HG03442 (cell line): ENCODE measurements around the gene COL4A3.

Experiments used
- ATAC-seq: cut with Tn5 transposase; IDR thresholded peaks from one replicate; pipeline ENCODE4 v1.9.1; 2021; ENCODE audit warnings: mild to moderate bottlenecking, moderate library complexity; ENCODE audit not compliant: unreplicated experiment

Gene COL4A3

GRCh38 chr2:227285741-227286236, 121.4 kb downstream of the COL4A3 start:
- ATAC-seq: no peak

DNA sequence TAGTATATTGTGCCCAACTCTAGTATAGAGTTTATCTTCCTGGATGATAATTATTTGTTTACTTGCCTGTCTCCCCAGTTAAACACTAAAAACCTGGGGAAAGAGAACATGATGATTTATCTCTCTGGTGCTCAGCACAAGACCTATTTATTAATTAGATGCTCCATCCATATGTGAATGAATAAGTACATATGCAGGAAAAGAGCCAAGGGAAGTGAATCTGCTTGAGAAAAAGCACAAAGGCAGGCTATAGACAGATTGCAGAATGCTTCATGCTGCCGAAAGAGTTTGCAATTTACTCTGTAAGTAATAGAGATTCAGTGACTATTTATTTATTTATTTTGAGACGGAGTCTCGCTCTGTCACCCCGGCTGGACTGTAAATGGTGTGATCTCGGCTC, 123.3 kb downstream of the COL4A3 start:
- ATAC-seq: no peak

- ATAC-seq: no peak
Measured at GRCh38 chr2:227292314-227292713, 127.9 kb downstream of the COL4A3 start.

GRCh38 chr2:227293531-227293930, 129.1 kb downstream of the COL4A3 start:
- ATAC-seq: no peak

DNA sequence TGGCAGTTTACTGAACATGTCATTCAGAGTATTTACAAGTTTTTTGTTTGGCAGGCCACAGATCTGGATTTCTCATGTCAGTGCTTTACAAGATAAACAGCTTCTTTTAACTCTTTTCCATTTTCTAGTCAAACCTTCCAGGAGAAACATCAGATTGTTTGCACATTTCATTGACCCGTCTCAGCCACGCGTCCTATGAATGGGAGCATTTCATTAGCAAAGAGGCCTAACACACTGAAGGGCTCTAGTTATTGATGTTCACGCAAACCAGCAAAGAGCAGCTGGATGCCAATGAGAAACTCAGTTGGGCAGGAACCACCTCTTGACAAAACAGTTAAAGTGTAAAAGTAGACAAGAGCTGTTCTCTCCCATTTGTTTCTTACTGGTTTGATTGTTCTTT, 131.4 kb downstream of the COL4A3 start:
- no peak for ATAC-seq

DNA sequence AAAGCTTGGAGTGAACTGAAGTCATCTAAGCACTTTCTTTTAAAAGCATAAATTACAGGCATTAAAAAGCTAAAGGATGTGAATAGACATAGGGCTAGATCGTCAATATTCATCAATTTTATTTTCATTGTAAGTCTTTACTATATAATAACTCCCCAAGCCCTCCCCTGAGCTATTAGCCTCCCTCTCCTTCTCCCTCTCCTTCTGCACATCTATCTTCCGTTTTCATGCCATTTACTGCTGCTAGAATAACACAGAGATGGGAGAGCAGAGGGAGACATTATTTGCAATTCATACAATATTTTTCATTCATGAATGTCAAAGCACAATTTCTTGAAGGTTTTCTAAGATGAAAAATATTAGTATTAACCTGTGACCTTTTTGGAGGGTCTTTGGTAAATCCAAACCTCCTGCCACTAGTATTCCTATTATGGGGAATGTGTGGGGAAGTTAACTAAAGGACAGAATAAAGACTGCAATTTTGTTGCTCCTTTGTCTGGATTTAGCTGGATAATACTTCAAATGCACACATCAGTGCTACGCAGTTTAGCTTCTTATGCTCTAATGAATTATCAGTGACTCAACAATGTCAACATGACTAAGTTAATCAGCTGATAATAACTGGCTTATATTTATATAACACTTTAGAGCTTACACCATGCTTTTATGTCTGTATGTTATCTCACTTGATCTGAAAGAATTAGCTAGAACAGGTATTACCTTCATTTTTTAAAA, 132.4 kb downstream of the COL4A3 start:
- ATAC-seq: no peak

GRCh38 chr2:227301523-227301922, 137.1 kb downstream of the COL4A3 start:
- no peak for ATAC-seq

DNA sequence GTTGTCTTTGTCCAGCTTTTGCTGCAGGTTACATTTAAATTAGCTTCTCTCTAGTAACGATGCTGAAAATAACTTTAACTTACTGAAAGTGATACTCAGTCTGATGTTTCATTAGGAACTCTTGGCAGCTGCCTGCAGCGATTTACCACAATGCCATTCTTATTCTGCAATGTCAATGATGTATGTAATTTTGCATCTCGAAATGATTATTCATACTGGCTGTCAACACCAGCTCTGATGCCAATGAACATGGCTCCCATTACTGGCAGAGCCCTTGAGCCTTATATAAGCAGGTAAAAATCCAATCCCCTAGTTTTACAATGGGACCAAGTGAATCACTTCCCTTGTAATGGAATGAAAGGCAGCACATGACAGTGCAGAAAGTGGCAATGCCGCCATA, 144.4 kb downstream of the COL4A3 start:
- peak; percentile 87 for ATAC-seq

GRCh38 chr2:227310756-227311110, 146.3 kb downstream of the COL4A3 start:
- ATAC-seq: no peak

DNA sequence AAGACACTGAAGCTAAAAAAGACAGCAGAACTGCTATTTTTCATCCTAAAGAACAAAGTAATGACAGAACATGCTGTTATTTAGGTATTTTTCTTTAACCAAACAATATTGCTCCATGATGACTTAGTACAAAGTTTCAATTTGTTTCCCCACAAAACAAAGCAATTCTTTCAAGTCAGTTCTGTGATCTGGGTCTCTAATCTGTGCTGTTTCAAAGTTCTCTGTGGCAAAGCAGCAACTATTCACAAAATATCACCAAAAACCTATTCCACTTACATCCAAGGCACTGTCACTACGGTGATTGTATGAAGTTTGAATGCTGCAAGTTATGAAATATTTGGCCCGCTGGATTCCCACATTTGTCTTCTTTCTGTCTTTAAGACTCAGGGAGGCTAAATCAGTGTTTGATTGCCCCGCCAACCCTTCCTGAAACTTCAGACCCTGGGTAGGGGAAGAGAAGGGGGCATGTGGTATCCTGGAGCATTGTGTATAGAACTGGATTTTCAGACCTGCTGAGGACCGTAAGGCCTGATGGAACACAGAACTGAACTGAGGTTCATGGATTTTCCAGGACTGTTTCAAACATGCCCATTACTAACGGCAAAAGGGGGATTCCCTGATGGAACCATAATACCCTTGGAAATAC, 147.6 kb downstream of the COL4A3 start:
- no peak for ATAC-seq

GRCh38 chr2:227312579-227312978, 148.2 kb downstream of the COL4A3 start:
- ATAC-seq: no peak

GRCh38 chr2:227313310-227313709, 148.9 kb downstream of the COL4A3 start:
- ATAC-seq: no peak

DNA sequence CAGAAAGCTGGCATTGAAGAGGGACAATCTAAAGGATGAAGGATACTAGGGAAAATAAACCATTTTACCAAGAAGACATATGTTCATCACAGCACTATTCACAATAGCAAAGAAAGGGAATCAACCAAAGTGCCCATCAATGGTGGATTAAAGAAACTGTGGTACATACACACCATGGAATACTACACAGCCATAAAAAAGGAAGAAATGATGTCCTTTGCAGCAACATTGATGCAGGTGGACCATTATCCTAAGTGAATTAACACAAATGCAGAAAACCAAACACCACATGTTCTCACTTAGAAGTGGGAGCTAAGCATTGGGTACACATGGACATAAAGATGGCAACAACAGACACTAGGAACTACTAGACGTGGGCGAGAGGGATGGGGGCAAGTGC, 153.4 kb downstream of the COL4A3 start:
- ATAC-seq: no peak

DNA sequence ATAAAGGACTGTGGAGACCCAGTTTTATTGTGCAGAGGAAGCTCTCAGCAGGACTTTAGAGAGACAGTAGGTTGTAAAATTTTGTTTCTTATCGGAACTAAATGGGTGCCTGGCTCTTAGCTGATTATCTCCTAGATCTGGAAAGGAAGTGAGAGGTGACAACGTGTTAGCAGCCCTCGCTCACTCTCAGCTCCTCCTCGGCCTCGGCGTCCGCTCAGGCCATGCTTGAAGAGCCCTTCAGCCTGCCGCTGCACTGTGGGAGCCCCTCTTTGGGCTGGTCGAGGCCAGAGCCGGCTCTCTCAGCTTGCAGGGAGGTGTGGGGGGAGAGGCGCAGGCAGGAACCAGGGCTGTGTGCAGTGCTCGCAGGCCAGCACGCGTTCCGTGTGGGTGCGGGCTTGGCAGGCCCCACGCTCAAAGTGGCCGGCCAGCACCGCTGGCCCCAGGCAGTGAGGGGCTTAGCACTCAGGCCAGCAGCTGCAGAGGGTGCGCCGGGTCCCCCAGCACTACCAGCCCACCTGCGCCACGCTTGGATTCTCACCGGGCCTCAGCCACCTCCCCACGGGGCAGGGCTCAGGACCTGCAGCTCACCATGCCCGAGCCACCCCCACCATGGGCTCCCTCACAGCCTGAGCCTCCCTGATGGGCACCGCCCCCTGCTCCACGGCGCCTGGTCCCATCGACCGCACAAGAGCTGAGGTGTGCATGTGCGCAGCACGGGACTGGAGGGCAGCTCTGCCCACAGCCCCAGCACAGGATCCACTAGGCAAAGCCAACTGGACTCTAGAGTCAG, 156.1 kb downstream of the COL4A3 start:
- no peak for ATAC-seq

DNA sequence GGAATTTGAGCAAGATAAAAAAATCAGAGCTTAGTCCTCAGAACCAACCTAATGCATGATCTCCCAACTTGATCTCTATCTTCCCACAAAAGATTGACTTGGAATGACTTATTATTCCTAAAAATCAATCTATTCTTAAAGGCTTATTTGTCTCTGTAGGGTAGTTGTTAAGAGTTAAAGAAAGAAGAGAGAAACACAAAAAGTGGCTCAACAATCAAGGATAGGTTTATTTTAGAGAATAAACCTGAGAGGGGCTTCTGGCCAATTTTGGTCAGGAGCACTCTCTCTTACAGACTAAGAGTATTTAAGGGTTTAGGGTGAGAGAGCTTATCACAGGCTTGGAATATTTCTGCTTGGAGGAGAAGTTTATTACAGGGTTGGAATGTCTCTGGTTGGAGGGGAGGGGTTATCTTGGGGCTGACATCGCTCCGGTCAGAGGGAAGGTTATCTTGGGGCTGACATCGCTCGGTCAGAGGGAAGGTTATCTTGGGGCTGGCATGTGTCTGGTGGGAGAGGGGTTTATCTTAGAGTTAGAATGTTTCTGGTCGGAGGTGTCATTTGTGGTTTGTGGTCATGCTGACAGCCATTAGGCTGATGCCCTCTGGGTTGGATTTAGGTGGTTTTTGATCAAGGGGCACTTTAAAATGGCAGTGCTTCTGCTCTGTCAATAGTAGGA, 158.2 kb downstream of the COL4A3 start:
- ATAC-seq: no peak

- no peak for ATAC-seq
Measured at GRCh38 chr2:227323818-227324217, 159.4 kb downstream of the COL4A3 start.

DNA sequence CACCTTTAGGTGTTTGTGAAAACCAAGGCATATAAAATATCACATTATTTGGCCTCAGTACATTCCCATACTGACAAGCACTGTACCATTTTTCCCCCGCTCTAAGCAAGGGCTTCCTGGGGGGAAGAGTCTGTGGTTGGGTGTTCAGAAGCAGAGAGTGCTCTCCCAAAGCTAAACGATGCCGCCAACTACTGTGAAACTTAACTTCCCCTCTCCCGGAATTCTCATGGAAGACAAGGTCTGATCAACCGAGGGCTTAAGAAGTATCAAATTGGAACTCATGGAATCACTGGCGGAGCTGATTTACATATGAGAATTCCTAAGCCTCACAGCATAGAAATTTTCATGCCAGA, 160.2 kb downstream of the COL4A3 start:
- ATAC-seq: peak; percentile 20

GRCh38 chr2:227324995-227325838, 160.8 kb downstream of the COL4A3 start, which contains the start of gene MFF:
MFF (plus strand) TSS chr2:227325251; CDS start chr2:227330666, 5,415 bp downstream.
- ATAC-seq: peak; percentile 94

DNA sequence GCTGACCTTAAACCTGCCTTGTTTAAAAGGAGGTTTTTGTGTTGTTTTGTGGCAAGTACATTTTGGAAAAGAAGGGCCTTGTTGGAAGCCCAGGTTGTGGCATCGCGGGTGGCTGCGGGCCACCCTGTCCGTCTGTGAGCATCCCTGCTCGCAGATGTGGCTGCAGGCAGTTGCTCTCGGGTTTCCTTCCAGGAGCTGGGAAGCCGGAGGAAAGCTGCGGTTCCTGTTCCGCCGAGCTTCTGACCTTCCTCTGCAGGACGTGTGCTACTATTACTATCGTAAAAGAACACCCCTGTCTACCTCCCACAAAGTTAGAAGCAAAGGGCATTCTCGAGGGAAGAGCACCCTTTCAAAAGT, 161.4 kb downstream of the COL4A3 start:
- ATAC-seq: no peak

GRCh38 chr2:227326783-227327182, 162.4 kb downstream of the COL4A3 start:
- ATAC-seq: no peak
